HepG2 (cell line): ENCODE measurements around the gene PLEKHB1. TPM values are rescaled to one million over a fixed set of nuclear protein-coding genes. Genes with fewer than 3 reads are reported as not detected.

Experiments
- DMAP1 ChIP-seq: IDR thresholded peaks from 2 replicates; pipeline ENCODE4 v1.6.1; 2016
- GPN1 ChIP-seq: sonication (generic); formaldehyde crosslinking; IDR thresholded peaks from 2 replicates; pipeline ENCODE4 v1.5.1; 2020; ENCODE audit warnings: missing genetic modification reagents, borderline replicate concordance
- MIXL1 ChIP-seq: IDR thresholded peaks from 2 replicates; pipeline ENCODE4 v1.6.1; 2016
- MYC ChIP-seq: sonication (generic); formaldehyde crosslinking; IDR thresholded peaks from 2 replicates; pipeline ENCODE4 v1.9.0; 2021; ENCODE audit warnings: missing genetic modification reagents, borderline replicate concordance
- NONO ChIP-seq, 2 experiments: fragments of 450-650 bp in 1 of 2; sonication (generic) in 1 of 2; formaldehyde crosslinking in 1 of 2; IDR thresholded peaks in 1 of 2; conservative IDR thresholded peaks in 1 of 2; 2 replicates each; pipeline versions ENCODE4 v1.6.1 to v1.8.0; 2017 to 2022; ENCODE audit warnings: mild to moderate bottlenecking in 1 of 2, missing genetic modification reagents in 1 of 2, moderate library complexity in 1 of 2
- PCBP1 ChIP-seq: fragments of 200-400 bp; formaldehyde crosslinking; IDR thresholded peaks from 2 replicates; pipeline ENCODE4 v1.6.1; 2017; ENCODE audit warnings: mild to moderate bottlenecking, low read depth, low read length, borderline replicate concordance
- PHF5A ChIP-seq: IDR thresholded peaks from one replicate; pipeline ENCODE4 v1.6.1; 2018; ENCODE audit warnings: low read depth, missing genetic modification reagents; ENCODE audit not compliant: unreplicated experiment
- SPEN ChIP-seq: sonication (generic); formaldehyde crosslinking; IDR thresholded peaks from 2 replicates; pipeline ENCODE4 v1.5.1; 2020; ENCODE audit warnings: low read depth, mild to moderate bottlenecking, missing genetic modification reagents
- U2AF2 ChIP-seq: fragments of 200-400 bp; formaldehyde crosslinking; IDR thresholded peaks from 2 replicates; pipeline ENCODE4 v1.6.1; 2017; ENCODE audit warnings: low read depth, mild to moderate bottlenecking, low read length
- ZFP36L1 ChIP-seq: sonication (generic); formaldehyde crosslinking; IDR thresholded peaks from 2 replicates; pipeline ENCODE4 v1.8.0; 2022; ENCODE audit warnings: mild to moderate bottlenecking, missing genetic modification reagents, moderate library complexity
- ZNF207 ChIP-seq: fragments of 450-650 bp; IDR thresholded peaks from 2 replicates; pipeline ENCODE4 v1.6.1; 2016; ENCODE audit warnings: antibody characterized with exemption, borderline replicate concordance
- polyA plus RNA-seq, 8 experiments: library from polyadenylated mRNA; depleted of rRNA in 3 of 8; stranded (reverse) in 7 of 8; unstranded in 1 of 8; fragments of >200 nt; fragmentation: Illumina TruSeq in 4 of 8; extraction: Trizol in 4 of 8; gene quantifications; 2 replicates each; pipeline versions ENCODE4 v1.2.1 to v1.2.3, GENCODE V29; 2011 to 2016; ENCODE audit warnings: low read depth in 4 of 8, missing spikeins in 1 of 8, mixed read lengths in 1 of 8; ENCODE audit not compliant: insufficient read depth in 1 of 8
- total RNA-seq, 5 experiments: library from RNA; depleted of rRNA; stranded (reverse); fragments of >200 nt; fragmentation: Illumina TruSeq; extraction: Trizol; gene quantifications; 2 replicates each; pipeline ENCODE4 v1.2.3, GENCODE V29; 2016; ENCODE audit warnings: low read depth in 1 of 5
- TF ChIP-seq, protein P1 (sequence below): sonication (generic); formaldehyde crosslinking; IDR thresholded peaks from 2 replicates; pipeline ENCODE4 v1.8.1; 2022; ENCODE audit warnings: mild to moderate bottlenecking, missing genetic modification reagents
- TF ChIP-seq, protein P2 (sequence below): sonication (generic); formaldehyde crosslinking; IDR thresholded peaks from 2 replicates; pipeline ENCODE4 v1.5.0; 2020; ENCODE audit warnings: missing genetic modification reagents, mild to moderate bottlenecking, borderline replicate concordance
- TF ChIP-seq, protein P3 (sequence below): sonication (generic); formaldehyde crosslinking; IDR thresholded peaks from 2 replicates; pipeline ENCODE4 v1.4.0; 2020; ENCODE audit warnings: missing genetic modification reagents, borderline replicate concordance
- TF ChIP-seq, protein P4 (sequence below): sonication (generic); formaldehyde crosslinking; IDR thresholded peaks from 2 replicates; pipeline ENCODE4 v1.5.1; 2020; ENCODE audit warnings: missing genetic modification reagents, mild to moderate bottlenecking, borderline replicate concordance
- TF ChIP-seq, protein P5 (sequence below): sonication (generic); formaldehyde crosslinking; IDR thresholded peaks from 2 replicates; pipeline ENCODE4 v1.9.0; 2022; ENCODE audit warnings: missing genetic modification reagents, mild to moderate bottlenecking, borderline replicate concordance

The PLEKHB1 gene
- total and polyA plus RNA-seq, 2 of the 13 experiments (the other 11 are each of a cell fraction or from before 2014, with no cell fraction given), result 68.0 to 99.3 TPM

DNA sequence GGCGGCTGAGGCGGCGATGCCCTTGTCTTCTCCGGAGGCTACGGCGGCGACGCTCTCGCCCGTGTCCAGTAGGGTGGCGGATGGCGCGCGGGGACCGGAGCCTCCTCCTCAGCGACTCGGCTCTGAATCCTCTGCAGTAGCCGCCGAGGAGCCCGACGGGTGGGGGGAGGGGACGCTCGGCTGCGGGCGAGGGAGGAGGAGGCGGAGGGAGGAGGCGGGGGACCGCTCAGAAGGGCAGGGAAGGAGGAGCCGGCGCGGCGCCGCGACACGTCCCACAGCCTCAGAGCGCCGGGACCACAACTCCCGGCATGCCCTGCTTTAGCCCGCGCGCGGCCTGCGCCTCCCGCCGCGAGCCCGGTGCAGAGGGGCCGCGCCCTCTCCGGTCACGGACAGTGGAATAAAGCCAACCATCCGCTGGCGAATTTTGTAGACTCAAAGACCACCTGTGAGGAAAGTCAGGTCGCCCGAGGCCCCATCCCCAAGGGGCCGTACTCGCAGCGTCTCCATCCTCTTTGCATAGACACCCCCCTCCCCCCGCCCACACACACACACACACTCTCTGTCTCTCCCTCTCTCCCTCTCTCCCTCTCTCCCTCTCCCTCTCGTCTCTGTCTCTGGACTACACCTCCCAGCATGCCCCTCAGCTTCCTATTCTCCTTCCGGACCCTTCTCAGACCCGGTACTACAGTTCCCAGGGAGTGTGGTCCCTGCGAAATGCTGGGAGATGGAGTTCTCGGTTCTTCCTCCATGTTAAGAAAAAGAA is 48.2 kb upstream of the PLEKHB1 start, which contains the start of gene FAM168A (continued):
- TF ChIP-seq, protein P1, sequence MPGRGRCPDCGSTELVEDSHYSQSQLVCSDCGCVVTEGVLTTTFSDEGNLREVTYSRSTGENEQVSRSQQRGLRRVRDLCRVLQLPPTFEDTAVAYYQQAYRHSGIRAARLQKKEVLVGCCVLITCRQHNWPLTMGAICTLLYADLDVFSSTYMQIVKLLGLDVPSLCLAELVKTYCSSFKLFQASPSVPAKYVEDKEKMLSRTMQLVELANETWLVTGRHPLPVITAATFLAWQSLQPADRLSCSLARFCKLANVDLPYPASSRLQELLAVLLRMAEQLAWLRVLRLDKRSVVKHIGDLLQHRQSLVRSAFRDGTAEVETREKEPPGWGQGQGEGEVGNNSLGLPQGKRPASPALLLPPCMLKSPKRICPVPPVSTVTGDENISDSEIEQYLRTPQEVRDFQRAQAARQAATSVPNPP (CRISPR knock-in tag), result 0 out of 2 replicates have a peak, but pooled peaks have one; percentile 52
- TF ChIP-seq MYC (CRISPR knock-in tag) (peak; percentile 73), ZNF207 (no peak), U2AF2 (no peak), GPN1 (CRISPR knock-in tag) (no peak), NONO (IDR thresholded peaks at IDR 0.05) (no peak), NONO (CRISPR knock-in tag; conservative IDR thresholded peaks at IDR 0.05) (peak; percentile 73), DMAP1 (peak; percentile 74), PHF5A (peak; percentile 49), MIXL1 (CRISPR knock-in tag) (no peak), PCBP1 (peak; percentile 58; the same call in 1 of the 2 replicates), ZFP36L1 (CRISPR knock-in tag) (no peak), SPEN (CRISPR knock-in tag) (peak; percentile 62)
- TF ChIP-seq, protein P2, sequence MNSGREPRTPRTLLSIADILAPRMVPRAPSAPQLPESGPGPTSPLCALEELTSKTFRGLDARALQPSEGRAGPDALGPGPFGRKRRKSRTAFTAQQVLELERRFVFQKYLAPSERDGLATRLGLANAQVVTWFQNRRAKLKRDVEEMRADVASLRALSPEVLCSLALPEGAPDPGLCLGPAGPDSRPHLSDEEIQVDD (CRISPR knock-in tag), result no peak
- TF ChIP-seq, protein P3, sequence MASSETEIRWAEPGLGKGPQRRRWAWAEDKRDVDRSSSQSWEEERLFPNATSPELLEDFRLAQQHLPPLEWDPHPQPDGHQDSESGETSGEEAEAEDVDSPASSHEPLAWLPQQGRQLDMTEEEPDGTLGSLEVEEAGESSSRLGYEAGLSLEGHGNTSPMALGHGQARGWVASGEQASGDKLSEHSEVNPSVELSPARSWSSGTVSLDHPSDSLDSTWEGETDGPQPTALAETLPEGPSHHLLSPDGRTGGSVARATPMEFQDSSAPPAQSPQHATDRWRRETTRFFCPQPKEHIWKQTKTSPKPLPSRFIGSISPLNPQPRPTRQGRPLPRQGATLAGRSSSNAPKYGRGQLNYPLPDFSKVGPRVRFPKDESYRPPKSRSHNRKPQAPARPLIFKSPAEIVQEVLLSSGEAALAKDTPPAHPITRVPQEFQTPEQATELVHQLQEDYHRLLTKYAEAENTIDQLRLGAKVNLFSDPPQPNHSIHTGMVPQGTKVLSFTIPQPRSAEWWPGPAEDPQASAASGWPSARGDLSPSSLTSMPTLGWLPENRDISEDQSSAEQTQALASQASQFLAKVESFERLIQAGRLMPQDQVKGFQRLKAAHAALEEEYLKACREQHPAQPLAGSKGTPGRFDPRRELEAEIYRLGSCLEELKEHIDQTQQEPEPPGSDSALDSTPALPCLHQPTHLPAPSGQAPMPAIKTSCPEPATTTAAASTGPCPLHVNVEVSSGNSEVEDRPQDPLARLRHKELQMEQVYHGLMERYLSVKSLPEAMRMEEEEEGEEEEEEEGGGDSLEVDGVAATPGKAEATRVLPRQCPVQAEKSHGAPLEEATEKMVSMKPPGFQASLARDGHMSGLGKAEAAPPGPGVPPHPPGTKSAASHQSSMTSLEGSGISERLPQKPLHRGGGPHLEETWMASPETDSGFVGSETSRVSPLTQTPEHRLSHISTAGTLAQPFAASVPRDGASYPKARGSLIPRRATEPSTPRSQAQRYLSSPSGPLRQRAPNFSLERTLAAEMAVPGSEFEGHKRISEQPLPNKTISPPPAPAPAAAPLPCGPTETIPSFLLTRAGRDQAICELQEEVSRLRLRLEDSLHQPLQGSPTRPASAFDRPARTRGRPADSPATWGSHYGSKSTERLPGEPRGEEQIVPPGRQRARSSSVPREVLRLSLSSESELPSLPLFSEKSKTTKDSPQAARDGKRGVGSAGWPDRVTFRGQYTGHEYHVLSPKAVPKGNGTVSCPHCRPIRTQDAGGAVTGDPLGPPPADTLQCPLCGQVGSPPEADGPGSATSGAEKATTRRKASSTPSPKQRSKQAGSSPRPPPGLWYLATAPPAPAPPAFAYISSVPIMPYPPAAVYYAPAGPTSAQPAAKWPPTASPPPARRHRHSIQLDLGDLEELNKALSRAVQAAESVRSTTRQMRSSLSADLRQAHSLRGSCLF (CRISPR knock-in tag), result no peak
- TF ChIP-seq, protein P4, sequence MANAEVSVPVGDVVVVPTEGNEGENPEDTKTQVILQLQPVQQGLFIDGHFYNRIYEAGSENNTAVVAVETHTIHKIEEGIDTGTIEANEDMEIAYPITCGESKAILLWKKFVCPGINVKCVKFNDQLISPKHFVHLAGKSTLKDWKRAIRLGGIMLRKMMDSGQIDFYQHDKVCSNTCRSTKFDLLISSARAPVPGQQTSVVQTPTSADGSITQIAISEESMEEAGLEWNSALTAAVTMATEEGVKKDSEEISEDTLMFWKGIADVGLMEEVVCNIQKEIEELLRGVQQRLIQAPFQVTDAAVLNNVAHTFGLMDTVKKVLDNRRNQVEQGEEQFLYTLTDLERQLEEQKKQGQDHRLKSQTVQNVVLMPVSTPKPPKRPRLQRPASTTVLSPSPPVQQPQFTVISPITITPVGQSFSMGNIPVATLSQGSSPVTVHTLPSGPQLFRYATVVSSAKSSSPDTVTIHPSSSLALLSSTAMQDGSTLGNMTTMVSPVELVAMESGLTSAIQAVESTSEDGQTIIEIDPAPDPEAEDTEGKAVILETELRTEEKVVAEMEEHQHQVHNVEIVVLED, result peak; percentile 87
- TF ChIP-seq, protein P5, sequence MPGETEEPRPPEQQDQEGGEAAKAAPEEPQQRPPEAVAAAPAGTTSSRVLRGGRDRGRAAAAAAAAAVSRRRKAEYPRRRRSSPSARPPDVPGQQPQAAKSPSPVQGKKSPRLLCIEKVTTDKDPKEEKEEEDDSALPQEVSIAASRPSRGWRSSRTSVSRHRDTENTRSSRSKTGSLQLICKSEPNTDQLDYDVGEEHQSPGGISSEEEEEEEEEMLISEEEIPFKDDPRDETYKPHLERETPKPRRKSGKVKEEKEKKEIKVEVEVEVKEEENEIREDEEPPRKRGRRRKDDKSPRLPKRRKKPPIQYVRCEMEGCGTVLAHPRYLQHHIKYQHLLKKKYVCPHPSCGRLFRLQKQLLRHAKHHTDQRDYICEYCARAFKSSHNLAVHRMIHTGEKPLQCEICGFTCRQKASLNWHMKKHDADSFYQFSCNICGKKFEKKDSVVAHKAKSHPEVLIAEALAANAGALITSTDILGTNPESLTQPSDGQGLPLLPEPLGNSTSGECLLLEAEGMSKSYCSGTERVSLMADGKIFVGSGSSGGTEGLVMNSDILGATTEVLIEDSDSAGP (CRISPR knock-in tag), result peak; percentile 87; the same call in 1 of the 2 replicates
